ENCODE results near the gene PLS1.
"Not testable (repeated sequence)": the region's sequence is repeated elsewhere in the genome, so short reads cannot be mapped to it uniquely, and the experiment has no call there.

DNA sequence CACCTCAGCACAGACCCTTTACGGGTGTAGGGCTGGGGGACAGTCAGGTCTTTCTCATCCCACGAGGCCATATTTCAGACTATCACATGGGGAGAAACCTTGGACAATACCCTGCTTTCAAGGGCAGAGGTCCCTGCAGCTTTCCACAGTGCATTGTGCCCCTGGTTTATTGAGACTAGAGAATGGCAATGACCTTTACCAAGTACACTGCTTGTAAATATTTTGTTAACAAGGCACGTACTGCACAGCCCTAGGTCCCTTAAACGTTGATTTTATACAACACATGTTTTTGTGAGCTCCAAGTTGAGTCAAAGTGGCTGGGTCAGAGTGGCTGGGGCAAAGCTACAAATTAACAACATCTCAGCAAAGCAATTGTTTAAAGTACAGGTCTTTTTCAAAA lies 156.4 kb downstream of the PLS1 start:
- TF ChIP-seq, protein P1, sequence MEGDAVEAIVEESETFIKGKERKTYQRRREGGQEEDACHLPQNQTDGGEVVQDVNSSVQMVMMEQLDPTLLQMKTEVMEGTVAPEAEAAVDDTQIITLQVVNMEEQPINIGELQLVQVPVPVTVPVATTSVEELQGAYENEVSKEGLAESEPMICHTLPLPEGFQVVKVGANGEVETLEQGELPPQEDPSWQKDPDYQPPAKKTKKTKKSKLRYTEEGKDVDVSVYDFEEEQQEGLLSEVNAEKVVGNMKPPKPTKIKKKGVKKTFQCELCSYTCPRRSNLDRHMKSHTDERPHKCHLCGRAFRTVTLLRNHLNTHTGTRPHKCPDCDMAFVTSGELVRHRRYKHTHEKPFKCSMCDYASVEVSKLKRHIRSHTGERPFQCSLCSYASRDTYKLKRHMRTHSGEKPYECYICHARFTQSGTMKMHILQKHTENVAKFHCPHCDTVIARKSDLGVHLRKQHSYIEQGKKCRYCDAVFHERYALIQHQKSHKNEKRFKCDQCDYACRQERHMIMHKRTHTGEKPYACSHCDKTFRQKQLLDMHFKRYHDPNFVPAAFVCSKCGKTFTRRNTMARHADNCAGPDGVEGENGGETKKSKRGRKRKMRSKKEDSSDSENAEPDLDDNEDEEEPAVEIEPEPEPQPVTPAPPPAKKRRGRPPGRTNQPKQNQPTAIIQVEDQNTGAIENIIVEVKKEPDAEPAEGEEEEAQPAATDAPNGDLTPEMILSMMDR (IDR thresholded peaks at IDR 0.05; ENCODE audit: borderline replicate concordance, extremely low read depth, low read length, poor library complexity, severe bottlenecking): not testable (repeated sequence)
- not testable (repeated sequence) for TF ChIP-seq EZH2 (IDR thresholded peaks at IDR 0.05; ENCODE audit: borderline replicate concordance, low read depth, low read length, severe bottlenecking)
